Mucosa of descending colon (tissue), 3 donors: ENCODE data around the gene TMEM86A. TPM values are rescaled to one million over a fixed set of nuclear protein-coding genes. Genes with fewer than 3 reads are reported as not detected.
A peak's percentile ranks its signal among the peaks of the same experiment; 100 is the strongest.

Experiments used
- ATAC-seq: fragments of 200-7000 bp; cut with Tn5 transposase; one replicate; pipeline ENCODE4 v1.9.1; 2020; ENCODE audit warnings: mild to moderate bottlenecking, moderate library complexity
- DNase-seq, 3 donors: peaks; one replicate each; pipeline ENCODE4 v3.0.0-alpha.2; 2020
- H3K36me3 ChIP-seq: fragments of 200-600 bp; one replicate; pipeline ENCODE4 v1.8.0; 2021; ENCODE audit warnings: low read depth, mild to moderate bottlenecking
- H3K4me1 ChIP-seq: fragments of 200-600 bp; one replicate; pipeline ENCODE4 v1.8.0; 2021; ENCODE audit warnings: low read depth, mild to moderate bottlenecking
- H3K4me3 ChIP-seq: fragments of 200-600 bp; one replicate; pipeline ENCODE4 v1.8.0; 2021; ENCODE audit warnings: mild to moderate bottlenecking
- H3K9me3 ChIP-seq: fragments of 200-600 bp; one replicate; pipeline ENCODE4 v1.8.0; 2021; ENCODE audit warnings: mild to moderate bottlenecking
- intact Hi-C, 2 donors: fragments of 100-400 bp; cut with DNase I in 1 of 2; cut with micrococcal nuclease in 1 of 2; formaldehyde crosslinking; loops; one replicate each; pipeline versions ENCODE4 v1.11.0 to v1.11.1; 2022; cut with DNase I, micrococcal nuclease
- total RNA-seq, 3 donors: library from RNA; stranded (reverse); fragmentation: NEBNext Ultra II Directional in 2 of 3; extraction: Animal tissue kit (Norgen Biotek cat#: 25700) in 2 of 3; gene quantifications; one replicate each; pipeline versions ENCODE4 v1.2.1 to v1.2.4, GENCODE V29; 2021 to 2023
- TF ChIP-seq, protein P1 (sequence below): fragments of 200-600 bp; IDR thresholded peaks from one replicate; pipeline ENCODE4 v1.8.0; 2022; ENCODE audit warnings: antibody characterized with exemption, mild to moderate bottlenecking
- donor health status: DM: no; HTN: no; CAD: no; lungs with moderate emphysema.
- donor health status: DM: no; HTN: no; CAD: no.
- donor health status: DM: no; HTN: yes; CAD: no.

TMEM86A gene
- total RNA-seq, 3 donors from 2014 or later, result 1.7 to 6.0 (median 5.0) TPM

DNA sequence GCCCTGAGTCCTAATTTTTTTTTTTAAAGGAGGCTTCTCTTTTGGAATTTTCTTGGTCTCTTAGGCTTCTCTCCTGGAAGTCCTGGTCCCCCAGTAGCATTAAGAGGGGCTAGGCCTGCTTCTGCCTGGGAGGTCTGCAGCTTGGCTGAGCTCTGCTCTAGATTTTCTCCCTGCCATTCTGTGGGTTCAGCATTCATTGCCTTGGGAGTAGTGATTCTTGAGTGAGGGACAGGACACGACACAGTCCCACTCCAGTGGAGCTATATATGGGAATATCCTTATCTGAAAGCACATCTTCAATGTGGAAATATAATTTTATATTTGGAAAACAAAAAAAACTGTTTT lies 23.7 kb downstream of the TMEM86A start:
- Histone ChIP-seq H3K9me3 (no peaks in the 10 kb centered on the region), H3K4me1 (peaks cover 6% of the 10 kb centered on the region), H3K36me3 (no peaks in the 10 kb centered on the region), H3K4me3 (no peak overlapping the region)
- ATAC-seq (no peak), DNase-seq (no peak)
- intact Hi-C loops, result no loop called here
- TF ChIP-seq, protein P1, sequence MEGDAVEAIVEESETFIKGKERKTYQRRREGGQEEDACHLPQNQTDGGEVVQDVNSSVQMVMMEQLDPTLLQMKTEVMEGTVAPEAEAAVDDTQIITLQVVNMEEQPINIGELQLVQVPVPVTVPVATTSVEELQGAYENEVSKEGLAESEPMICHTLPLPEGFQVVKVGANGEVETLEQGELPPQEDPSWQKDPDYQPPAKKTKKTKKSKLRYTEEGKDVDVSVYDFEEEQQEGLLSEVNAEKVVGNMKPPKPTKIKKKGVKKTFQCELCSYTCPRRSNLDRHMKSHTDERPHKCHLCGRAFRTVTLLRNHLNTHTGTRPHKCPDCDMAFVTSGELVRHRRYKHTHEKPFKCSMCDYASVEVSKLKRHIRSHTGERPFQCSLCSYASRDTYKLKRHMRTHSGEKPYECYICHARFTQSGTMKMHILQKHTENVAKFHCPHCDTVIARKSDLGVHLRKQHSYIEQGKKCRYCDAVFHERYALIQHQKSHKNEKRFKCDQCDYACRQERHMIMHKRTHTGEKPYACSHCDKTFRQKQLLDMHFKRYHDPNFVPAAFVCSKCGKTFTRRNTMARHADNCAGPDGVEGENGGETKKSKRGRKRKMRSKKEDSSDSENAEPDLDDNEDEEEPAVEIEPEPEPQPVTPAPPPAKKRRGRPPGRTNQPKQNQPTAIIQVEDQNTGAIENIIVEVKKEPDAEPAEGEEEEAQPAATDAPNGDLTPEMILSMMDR, result no peak

DNA sequence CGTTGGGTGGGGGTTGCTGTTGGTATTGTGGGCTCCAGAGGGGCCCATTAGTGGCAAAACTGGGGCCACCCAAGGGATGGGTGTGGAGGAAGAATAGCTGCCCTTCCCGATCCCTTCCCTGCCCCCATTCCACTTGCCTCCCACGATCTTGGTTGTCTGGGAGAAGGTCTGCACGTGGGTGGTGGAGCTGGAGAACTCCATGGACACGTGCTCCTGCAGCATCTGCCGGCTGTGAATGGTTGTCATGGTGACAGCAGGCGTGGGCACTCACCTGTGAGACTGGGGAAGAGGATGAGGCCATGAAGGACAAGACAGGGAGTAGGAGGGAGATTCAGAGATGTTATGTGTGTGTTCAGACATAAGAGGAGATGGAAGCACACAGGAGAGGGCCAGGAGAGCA lies 25.4 kb downstream of the TMEM86A start:
- TF ChIP-seq, protein P1, result no peak
- intact Hi-C loops, result no loop called here
- Histone ChIP-seq H3K9me3 (no peaks in the 10 kb centered on the region), H3K36me3 (no peaks in the 10 kb centered on the region), H3K4me3 (no peak overlapping the region), H3K4me1 (peaks cover 6% of the 10 kb centered on the region)
- ATAC-seq (no peak), DNase-seq (no peak)

DNA sequence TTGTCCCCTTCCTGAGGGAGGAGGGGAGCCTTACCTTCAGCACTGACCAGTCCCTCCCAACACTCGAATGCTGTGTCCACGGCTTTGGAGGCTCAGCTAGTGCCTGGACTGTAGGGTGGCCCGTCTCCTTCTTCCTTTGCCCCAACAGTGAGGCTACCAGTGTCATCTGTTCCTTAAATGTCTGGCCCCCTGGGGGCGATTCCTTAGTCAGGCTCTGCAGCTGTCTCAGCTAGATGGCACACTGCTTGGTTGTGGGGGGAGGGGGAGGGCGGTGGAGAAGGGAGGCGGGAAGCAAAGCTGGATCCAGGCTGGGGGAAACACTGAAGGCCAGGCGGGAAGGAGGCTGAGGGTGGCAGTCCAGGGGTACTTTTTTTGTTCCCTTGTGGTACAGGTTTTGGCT lies 27.5 kb downstream of the TMEM86A start, which contains the start of gene IGSF22:
IGSF22 (minus strand) TSS at position 149 of the 400 bp plus-strand sequence. CDS start 1,952 bp downstream, outside the sequence.
- H3K4me3 ChIP-seq, result no peak within 1 kb of the TSS
- H3K4me1 ChIP-seq, result peaks cover 6% of the 10 kb centered on the region
- no peaks in the 10 kb centered on the region for H3K36me3 ChIP-seq
- H3K9me3 ChIP-seq, result no peaks in the 10 kb centered on the region
- intact Hi-C loops, result no loop called here
- DNase-seq (no peak), ATAC-seq (no peak)
- TF ChIP-seq, protein P1, result no peak

DNA sequence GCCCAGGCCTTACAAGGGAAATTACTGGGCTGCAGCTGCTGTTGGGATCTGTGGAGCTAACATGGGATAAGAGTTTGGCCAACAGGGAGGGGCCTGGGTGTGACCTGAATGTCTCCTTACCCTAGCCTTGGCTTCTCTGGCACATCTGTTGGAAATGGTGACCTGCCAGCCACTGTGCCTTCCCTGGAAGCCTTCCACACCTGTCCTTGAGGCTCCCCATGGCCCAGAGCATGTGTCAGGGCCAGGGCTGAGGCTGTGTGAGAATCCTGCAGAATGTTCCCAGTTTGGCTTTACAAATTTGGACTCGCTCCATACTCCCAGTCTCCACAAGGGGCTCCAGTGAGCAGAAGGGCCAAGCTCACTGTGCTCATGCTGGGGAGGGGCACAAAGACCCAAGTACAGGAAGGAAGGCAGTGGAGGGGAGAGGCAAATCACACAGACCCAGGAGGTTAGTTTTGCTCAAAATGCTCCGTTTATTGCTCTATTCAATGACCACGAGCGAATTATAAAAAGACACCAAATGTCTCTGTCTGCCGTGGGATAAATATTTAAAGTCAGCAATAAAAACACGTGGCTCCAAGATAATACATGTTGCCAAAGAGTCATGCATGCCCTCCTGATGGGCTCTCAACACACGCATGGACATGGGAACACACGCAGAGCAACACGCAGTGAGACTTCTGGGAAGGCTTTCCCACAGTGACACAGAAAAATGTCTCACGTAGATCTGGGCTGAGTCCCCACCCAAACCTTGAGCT lies 29.1 kb downstream of the TMEM86A start:
- intact Hi-C loops, result no loop called here
- H3K9me3 ChIP-seq, result no peaks in the 10 kb centered on the region
- TF ChIP-seq, protein P1, result peak; percentile 78
- no peaks in the 10 kb centered on the region for H3K4me1 ChIP-seq
- ATAC-seq (peak; percentile 62), DNase-seq (peak in 1 of 3 donors; percentile 37)
- H3K4me3 ChIP-seq, result no peak overlapping the region
- H3K36me3 ChIP-seq, result no peaks in the 10 kb centered on the region

DNA sequence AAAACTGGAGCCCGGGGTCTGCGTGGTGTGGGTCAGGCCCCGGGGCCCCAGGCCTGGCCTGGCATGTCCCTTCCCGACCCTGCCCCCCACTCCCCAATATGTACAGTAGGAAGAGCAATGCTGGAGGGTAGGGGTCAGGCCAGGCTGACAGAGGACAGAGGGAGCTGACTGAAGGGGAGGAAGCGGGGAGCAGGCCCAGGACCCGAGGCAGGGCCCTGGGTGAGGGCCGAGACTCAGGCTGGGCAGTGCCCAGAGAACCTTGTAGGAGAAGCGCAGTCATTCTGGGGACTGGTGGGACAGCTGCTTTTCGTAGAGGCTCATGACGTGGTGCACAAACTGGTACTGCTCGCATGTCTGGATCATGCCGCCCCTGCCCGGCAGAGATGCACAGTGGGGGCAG lies 30.1 kb downstream of the TMEM86A start:
- DNase-seq (no peak), ATAC-seq (no peak)
- TF ChIP-seq, protein P1, result no peak
- H3K9me3 ChIP-seq, result no peaks in the 10 kb centered on the region
- intact Hi-C loops, result no loop called here
- no peaks in the 10 kb centered on the region for H3K4me1 ChIP-seq
- no peaks in the 10 kb centered on the region for H3K36me3 ChIP-seq
- H3K4me3 ChIP-seq, result no peak overlapping the region
